ENCODE measurements around the gene LMF1. TPM values are rescaled to one million over a fixed set of nuclear protein-coding genes. Genes with fewer than 3 reads are reported as not detected.

LMF1 gene
- total RNA-seq, 2 donors from 2014 or later = 47.1 to 49.3 TPM

GRCh38 chr16:947255-947921 lies 23.4 kb downstream of the LMF1 start:
- ATAC-seq (ENCODE audit: insufficient number of reproducible peaks, low FRiP score, low read depth) = no peak
- Histone ChIP-seq H3K27ac (no peak overlapping the region), H3K27me3 (replicated peaks; ENCODE audit: insufficient read depth) (no peaks in the 10 kb centered on the region), H3K9me3 (peaks cover 4% of the 10 kb centered on the region), H3K36me3 (peaks cover 8% of the 10 kb centered on the region), H3K4me1 (ENCODE audit: control insufficient read depth in 1 of 2, low read depth in 2 of 2) (no peaks in the 10 kb centered on the region), H3K4me3 (no peak overlapping the region)
- DNase-seq (ENCODE audit: low spot score) = no peak
- TF ChIP-seq CTCF (IDR thresholded peaks at IDR 0.05) = no peak

- no peak for TF ChIP-seq CTCF (IDR thresholded peaks at IDR 0.05)
- Histone ChIP-seq H3K27me3 (replicated peaks; ENCODE audit: insufficient read depth) (no peaks in the 10 kb centered on the region), H3K27ac (no peak overlapping the region), H3K36me3 (peaks cover 8% of the 10 kb centered on the region), H3K4me1 (ENCODE audit: control insufficient read depth in 1 of 2, low read depth in 2 of 2) (no peaks in the 10 kb centered on the region), H3K9me3 (peaks cover 8% of the 10 kb centered on the region), H3K4me3 (no peak overlapping the region)
- DNase-seq (ENCODE audit: low spot score) (no peak), ATAC-seq (ENCODE audit: insufficient number of reproducible peaks, low FRiP score, low read depth) (no peak)
Observed at GRCh38 chr16:946048-946395, 24.8 kb downstream of the LMF1 start.

- TF ChIP-seq CTCF (IDR thresholded peaks at IDR 0.05) = no peak
- H3K27me3 ChIP-seq (replicated peaks; ENCODE audit: insufficient read depth) = no peaks in the 10 kb centered on the region
- no peak overlapping the region for H3K4me3 ChIP-seq
- ATAC-seq (ENCODE audit: insufficient number of reproducible peaks, low FRiP score, low read depth) (no peak), DNase-seq (ENCODE audit: low spot score) (no peak)
- peaks cover 8% of the 10 kb centered on the region for H3K36me3 ChIP-seq
- H3K4me1 ChIP-seq (ENCODE audit: control insufficient read depth in 1 of 2, low read depth in 2 of 2) = no peaks in the 10 kb centered on the region
- H3K27ac ChIP-seq = no peak overlapping the region
- peaks cover 8% of the 10 kb centered on the region for H3K9me3 ChIP-seq
Observed at GRCh38 chr16:945271-946047, 25.3 kb downstream of the LMF1 start.

- no peak for ATAC-seq (ENCODE audit: insufficient number of reproducible peaks, low FRiP score, low read depth)
- no peak for DNase-seq (ENCODE audit: low spot score)
- Histone ChIP-seq H3K4me3 (no peak overlapping the region), H3K36me3 (peaks cover 13% of the 10 kb centered on the region), H3K9me3 (peaks cover 8% of the 10 kb centered on the region), H3K4me1 (ENCODE audit: control insufficient read depth in 1 of 2, low read depth in 2 of 2) (no peaks in the 10 kb centered on the region), H3K27me3 (replicated peaks; ENCODE audit: insufficient read depth) (no peaks in the 10 kb centered on the region), H3K27ac (no peak overlapping the region)
- TF ChIP-seq CTCF (IDR thresholded peaks at IDR 0.05) = no peak
Observed at GRCh38 chr16:943971-944370, 26.8 kb downstream of the LMF1 start.

GRCh38 chr16:942436-943060 lies 28.2 kb downstream of the LMF1 start:
- H3K27me3 ChIP-seq (replicated peaks; ENCODE audit: insufficient read depth) = no peaks in the 10 kb centered on the region
- H3K36me3 ChIP-seq = peaks cover 13% of the 10 kb centered on the region
- no peak for TF ChIP-seq CTCF (IDR thresholded peaks at IDR 0.05)
- no peak for DNase-seq (ENCODE audit: low spot score)
- no peak for ATAC-seq (ENCODE audit: insufficient number of reproducible peaks, low FRiP score, low read depth)
- H3K9me3 ChIP-seq = peaks cover 8% of the 10 kb centered on the region
- H3K27ac ChIP-seq = no peak overlapping the region
- no peak overlapping the region for H3K4me3 ChIP-seq
- no peaks in the 10 kb centered on the region for H3K4me1 ChIP-seq (ENCODE audit: control insufficient read depth in 1 of 2, low read depth in 2 of 2)
